Bone marrow (tissue), 2 donors: ENCODE data around the gene PARD3.

ENCODE experiments used
- DNase-seq, 2 donors: peaks; one replicate each; lab custom pipeline; 2025; lab: John Stamatoyannopoulos, UW

Gene PARD3

DNA sequence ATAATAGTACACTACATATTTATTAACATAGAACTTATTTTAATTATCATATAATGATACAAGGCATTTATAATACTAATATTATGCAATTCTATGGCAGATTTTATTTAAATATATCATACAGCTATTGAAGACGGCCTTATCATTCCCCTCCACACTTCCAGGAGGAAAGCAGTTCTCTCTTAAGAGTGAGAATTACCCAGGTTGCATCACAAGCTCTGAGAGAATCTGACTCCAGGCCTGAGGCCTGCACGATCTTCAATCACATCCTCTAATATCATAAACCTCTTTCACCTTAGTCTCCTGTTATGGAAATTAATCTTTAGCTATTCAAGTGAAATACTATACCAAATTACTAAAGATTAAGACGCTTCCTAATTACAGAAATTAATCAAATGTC, 564.4 kb downstream of the PARD3 start:
- DNase-seq, result no peak

DNA sequence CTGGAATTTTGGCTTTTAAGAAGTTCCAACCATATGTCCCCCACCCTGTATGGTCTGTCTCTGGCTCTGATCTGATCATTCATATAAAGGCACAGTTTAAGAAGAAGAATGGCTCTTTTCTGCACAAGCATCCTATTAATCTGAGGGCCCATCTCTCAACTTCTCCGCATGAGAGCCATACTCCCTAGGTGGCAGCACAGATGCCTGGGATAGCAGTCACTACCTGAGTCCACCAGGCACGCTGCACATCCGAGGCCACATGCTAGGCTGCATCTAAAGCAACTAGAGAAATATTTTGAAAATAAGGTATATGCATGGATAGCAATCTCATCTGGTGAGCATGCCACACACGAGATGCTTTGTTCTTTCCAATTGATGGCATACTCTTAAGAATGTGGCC, 565.5 kb downstream of the PARD3 start:
- DNase-seq, result no peak

- no peak for DNase-seq
Observed at GRCh38 chr10:34247560-34247959, 567.5 kb downstream of the PARD3 start.

- no peak for DNase-seq
Observed at GRCh38 chr10:34244756-34245484, 570.2 kb downstream of the PARD3 start.

- DNase-seq, result no peak
Observed at GRCh38 chr10:34241226-34242000, 573.7 kb downstream of the PARD3 start.

- no peak for DNase-seq
Observed at GRCh38 chr10:34240039-34240438, 575.1 kb downstream of the PARD3 start.

DNA sequence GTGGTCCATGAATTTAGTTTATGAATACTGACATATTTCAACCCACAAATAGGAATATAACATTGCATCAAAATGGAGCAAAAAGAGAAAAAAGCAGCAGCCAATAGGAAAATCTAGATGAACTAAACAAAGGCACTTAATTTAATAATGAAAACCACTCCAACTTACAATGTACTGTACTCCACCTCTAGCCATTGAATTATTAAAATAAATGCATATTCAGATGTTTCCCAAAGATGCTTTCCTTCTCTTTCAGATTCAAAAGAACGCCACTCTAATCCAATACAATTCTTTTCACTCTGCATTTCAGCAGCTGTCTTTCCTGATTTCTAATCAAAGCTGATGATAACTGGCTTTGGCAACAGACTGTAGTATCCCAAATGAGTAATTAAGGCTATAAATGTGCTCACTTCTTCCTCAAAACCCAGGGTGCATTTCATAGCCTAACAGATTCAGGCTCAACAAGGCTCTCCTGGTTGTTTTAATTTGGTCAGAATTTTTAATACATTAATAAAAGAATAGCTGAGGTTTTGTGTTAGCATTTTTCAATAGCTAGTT, 577.1 kb downstream of the PARD3 start:
- no peak for DNase-seq

GRCh38 chr10:34236931-34237330, 578.2 kb downstream of the PARD3 start:
- DNase-seq, result no peak

DNA sequence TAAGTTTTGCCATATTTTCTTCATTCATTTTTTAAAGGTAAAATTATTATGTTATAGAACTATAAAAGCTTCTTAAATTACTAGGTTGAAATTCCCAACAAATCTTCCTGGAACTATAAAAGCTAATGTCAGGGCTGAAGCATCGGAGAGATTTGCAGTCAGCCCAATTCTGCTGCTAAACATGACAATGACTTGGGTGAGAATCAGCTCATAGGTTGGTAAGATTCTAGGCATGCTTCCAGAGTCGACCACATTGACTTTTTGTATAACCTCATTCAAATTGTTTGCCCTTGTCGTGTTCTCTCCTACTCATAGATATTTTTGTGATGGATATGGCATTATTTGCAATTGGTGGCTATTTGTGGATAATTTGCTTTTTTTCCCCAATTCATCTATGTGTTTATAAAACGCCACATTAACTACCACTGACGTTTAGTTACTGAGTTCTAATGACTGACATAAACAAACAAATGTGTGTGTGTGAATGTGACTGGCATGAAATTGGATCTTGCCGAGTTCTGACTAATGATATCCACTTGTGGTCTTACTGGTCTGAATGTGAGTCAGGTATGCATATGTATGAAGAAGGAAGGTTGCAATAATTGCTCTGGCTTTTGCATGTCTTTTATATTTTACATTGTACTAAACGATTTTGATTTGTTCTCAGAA, 579.8 kb downstream of the PARD3 start:
- DNase-seq, result no peak

GRCh38 chr10:34232481-34232880, 582.6 kb downstream of the PARD3 start:
- DNase-seq, result no peak

GRCh38 chr10:34231441-34232180, 583.5 kb downstream of the PARD3 start:
- DNase-seq, result no peak

DNA sequence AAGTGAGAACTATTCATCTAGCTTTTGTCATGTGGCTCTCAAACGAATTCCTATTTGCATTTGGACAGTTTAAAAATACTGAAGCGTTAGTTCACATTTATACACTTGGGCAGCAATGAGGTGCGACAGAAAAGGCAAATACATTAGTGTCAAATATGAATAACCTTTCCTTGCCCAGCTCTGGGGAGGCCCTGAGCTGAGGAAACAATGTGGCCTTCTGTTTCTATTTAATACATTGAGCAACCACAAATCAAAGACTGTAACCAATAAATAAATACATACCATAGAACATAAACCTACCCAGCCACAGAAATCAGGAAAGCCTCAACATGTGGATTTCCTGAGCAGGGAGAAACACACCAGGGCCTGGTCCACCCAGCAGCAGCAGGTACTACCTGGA, 585.2 kb downstream of the PARD3 start:
- DNase-seq, result no peak

GRCh38 chr10:34228066-34228465, 587.0 kb downstream of the PARD3 start:
- DNase-seq, result no peak

GRCh38 chr10:34224639-34225038, 590.5 kb downstream of the PARD3 start:
- no peak for DNase-seq

DNA sequence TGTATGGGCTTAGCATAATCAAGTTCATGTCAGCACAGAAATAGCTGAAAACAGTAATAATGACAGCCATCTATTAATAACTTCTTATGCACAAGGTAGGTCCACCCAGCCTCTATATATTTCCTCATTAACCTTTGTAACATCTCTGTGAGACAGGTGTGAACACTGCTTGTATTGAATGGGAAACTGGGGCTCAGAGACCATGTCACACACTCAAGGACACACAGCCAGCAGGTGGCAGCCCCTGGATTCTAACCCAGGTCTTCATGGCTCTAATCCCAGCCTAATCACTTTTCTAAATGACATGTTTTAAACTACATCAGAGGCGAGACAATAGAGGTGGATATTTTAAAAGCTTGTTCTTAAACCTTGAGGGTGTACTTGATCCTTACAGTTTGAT, 591.4 kb downstream of the PARD3 start:
- DNase-seq, result no peak

DNA sequence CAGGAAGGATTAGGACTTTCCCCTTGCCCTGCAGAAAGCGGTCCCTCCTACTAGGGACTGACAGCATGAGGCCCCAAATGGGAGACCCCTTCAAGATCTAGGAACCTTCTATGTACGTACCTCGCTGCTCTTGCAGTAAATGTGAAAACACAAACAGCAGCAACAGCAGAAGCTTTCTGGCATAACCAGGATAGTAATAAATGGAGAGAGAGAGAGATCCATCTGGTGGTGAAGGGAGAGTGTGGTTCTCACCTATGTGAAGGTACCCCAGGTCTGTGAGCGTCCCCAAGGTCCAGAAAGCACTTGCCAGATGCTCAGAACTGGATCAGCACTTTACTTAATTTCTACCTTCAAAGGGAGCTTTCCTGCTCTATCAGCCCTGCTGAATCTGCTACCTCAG, 592.7 kb downstream of the PARD3 start:
- no peak for DNase-seq

DNA sequence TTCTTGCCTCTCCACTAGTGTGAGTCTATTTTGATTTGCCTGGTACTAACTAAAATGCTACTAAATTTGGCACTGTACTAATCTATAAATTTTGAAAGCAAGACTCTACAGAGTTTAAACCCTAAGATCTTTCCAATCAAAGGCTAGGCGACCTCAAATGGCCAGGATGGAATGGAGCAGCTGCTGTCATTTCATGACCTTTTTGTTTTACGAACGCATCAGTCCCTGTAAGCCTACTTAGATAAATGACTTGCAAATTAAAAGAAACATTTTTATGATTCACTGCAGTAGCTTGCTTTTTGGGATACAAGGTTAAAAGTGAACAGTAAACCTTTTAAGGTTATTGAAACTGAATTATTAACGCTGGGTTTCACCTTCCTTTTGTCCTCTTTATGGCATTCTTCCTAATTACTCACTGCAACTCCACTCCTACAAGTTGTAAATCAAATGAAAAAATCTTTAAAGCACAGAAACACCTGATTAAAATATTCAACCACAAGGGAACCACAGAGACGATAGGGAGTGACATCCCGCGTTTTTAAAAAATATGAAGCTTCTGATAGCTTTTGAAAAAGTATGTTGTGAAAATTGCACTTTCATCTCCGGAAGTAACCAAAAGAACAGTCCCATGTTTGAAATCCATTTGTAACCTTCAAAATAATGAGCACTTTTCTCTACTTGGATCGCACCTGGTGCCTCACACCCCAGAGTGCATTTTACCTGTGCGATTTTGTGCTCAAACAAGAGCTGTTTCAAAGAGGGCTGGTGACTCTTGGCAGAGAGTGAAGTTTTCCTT, 595.1 kb downstream of the PARD3 start:
- DNase-seq, result no peak

DNA sequence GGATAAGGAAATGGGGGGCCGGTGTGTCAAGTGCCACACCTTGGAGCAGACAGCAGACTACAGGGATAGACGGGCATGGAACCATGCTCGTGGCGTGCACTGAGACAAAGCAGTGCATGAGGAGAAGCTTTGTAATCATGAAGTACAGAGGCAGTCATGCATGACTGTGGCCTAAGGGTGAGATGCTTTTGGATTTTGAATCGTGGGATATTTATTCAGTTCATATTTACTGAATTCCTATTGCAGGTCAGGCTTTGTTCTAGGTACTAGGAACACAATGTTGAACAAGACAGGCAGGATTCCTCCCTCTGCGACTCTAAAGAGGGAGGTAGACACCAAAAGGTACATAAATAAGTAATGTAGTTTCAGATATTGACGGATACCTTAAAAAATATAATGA, 597.6 kb downstream of the PARD3 start:
- no peak for DNase-seq

DNA sequence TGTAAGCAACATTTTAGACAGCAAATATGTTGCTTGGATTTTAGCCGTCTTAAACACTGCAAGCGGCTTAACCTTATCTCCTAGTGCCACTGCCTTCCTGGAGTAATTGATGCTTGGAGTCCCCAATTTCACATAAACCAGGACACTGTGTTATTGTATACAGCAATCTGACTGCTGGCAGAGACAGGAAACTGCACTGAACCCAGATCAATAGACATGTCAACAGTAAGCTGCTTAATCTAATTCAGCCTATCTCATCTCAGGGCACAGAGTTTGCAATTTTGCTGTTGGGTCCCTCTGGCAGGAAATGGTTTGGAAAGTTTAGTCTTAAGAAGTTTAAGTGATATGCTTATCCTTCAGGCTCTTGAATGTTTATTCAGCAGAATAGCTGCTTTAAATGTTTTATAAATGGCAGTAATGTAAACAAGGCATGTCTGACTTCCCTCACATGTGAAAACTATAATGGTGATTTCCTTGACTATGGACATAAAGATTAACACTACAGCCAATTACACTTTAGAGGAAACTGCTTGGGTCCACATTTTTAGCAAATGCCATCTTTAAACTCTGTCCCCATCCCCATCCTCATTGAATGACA, 598.6 kb downstream of the PARD3 start:
- DNase-seq, result no peak

- DNase-seq, result no peak
Observed at GRCh38 chr10:34213805-34214197, 601.3 kb downstream of the PARD3 start.
